GM19328 (cell line): ENCODE measurements around the gene IL16.
A peak's percentile ranks its signal among the peaks of the same experiment; 100 is the strongest.

Experiments used
- ATAC-seq: cut with Tn5 transposase; IDR thresholded peaks from one replicate; pipeline ENCODE4 v1.9.1; 2021; ENCODE audit warnings: mild to moderate bottlenecking, moderate library complexity; ENCODE audit not compliant: unreplicated experiment

IL16 gene

GRCh38 chr15:81289910-81290309 is 93.2 kb downstream of the IL16 start:
- no peak for ATAC-seq

GRCh38 chr15:81291916-81292522 is 95.3 kb downstream of the IL16 start:
- ATAC-seq, result no peak

GRCh38 chr15:81292523-81293001 is 95.9 kb downstream of the IL16 start:
- peak; percentile 35 for ATAC-seq

- ATAC-seq, result peak; percentile 47
These were observed 97.2 kb downstream of the IL16 start for GRCh38 chr15:81293728-81294515.

GRCh38 chr15:81294516-81294880 is 97.8 kb downstream of the IL16 start:
- no peak for ATAC-seq

GRCh38 chr15:81295486-81296121 is 98.9 kb downstream of the IL16 start:
- ATAC-seq, result no peak

GRCh38 chr15:81296186-81296585 is 99.5 kb downstream of the IL16 start:
- no peak for ATAC-seq

GRCh38 chr15:81296673-81297072 is 100.0 kb downstream of the IL16 start:
- peak; percentile 44 for ATAC-seq

- no peak for ATAC-seq
These were observed 100.5 kb downstream of the IL16 start for GRCh38 chr15:81297147-81297572.

GRCh38 chr15:81297603-81298575 is 101.2 kb downstream of the IL16 start:
- ATAC-seq, result no peak

- no peak for ATAC-seq
These were observed 101.9 kb downstream of the IL16 start for GRCh38 chr15:81298611-81299010.

- ATAC-seq, result no peak
These were observed 102.5 kb downstream of the IL16 start for GRCh38 chr15:81299156-81299555.

- no peak for ATAC-seq
These were observed 103.1 kb downstream of the IL16 start for GRCh38 chr15:81299630-81300273.

GRCh38 chr15:81301385-81301784 is 104.7 kb downstream of the IL16 start:
- no peak for ATAC-seq

GRCh38 chr15:81301815-81302399 is 105.2 kb downstream of the IL16 start:
- peak; percentile 70 for ATAC-seq

GRCh38 chr15:81302701-81303109 is 106.0 kb downstream of the IL16 start:
- ATAC-seq, result no peak

GRCh38 chr15:81303244-81304225 is 106.9 kb downstream of the IL16 start:
- no peak for ATAC-seq

GRCh38 chr15:81304226-81304625 is 107.5 kb downstream of the IL16 start:
- ATAC-seq, result no peak

- ATAC-seq, result no peak
These were observed 111.6 kb downstream of the IL16 start for GRCh38 chr15:81308260-81308659.
